ENCODE results near the gene PYGB. TPM values are rescaled to one million over a fixed set of nuclear protein-coding genes. Genes with fewer than 3 reads are reported as not detected.

The PYGB gene
- total and polyA plus RNA-seq, 2 experiments from 2014 or later, result 45.3 to 61.1 TPM

DNA sequence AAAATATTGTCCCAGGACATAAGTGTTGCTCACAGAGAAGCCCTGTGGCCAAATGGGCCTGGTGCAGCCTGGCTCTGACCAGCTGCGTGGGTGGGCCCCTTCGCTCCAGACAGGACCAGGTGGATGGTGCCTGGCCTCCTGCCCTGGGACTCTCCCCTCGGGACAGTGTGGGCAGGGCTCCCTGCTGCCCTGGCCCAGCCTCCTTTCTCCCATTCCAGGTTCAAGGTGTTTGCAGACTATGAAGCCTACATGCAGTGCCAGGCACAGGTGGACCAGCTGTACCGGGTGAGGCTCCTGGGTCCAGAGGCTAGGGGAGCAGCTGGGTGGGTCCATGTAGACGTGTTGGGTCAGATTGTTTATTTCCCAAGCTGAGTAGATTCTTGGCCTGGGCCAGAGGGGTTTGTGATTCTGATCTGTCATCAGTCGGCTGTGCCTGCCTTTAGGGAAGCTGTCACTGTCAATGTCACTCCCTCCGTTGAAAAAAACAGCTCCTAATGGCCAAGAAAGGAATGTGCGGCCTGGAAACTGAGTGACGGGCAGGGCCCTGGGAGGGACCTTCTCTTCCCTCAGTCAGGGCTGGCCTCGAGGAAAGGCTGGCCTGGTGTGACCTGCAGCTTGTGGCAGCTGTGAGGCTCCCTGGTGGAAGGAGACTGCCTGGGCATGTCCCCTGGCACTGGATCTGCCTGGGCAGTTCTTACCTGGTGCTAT, 47.7 kb downstream of the PYGB start:
- H4K20me1 ChIP-seq (ENCODE audit: insufficient read depth, poor library complexity, severe bottlenecking), result no peaks in the 10 kb centered on the region
- TF ChIP-seq EZH2 (IDR thresholded peaks at IDR 0.05; ENCODE audit: borderline replicate concordance) (no peak), EZH2phosphoT487 (IDR thresholded peaks at IDR 0.05; ENCODE audit: low read depth, severe bottlenecking, unreplicated experiment) (no peak)
- TF ChIP-seq, protein P1, sequence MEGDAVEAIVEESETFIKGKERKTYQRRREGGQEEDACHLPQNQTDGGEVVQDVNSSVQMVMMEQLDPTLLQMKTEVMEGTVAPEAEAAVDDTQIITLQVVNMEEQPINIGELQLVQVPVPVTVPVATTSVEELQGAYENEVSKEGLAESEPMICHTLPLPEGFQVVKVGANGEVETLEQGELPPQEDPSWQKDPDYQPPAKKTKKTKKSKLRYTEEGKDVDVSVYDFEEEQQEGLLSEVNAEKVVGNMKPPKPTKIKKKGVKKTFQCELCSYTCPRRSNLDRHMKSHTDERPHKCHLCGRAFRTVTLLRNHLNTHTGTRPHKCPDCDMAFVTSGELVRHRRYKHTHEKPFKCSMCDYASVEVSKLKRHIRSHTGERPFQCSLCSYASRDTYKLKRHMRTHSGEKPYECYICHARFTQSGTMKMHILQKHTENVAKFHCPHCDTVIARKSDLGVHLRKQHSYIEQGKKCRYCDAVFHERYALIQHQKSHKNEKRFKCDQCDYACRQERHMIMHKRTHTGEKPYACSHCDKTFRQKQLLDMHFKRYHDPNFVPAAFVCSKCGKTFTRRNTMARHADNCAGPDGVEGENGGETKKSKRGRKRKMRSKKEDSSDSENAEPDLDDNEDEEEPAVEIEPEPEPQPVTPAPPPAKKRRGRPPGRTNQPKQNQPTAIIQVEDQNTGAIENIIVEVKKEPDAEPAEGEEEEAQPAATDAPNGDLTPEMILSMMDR (IDR thresholded peaks at IDR 0.05; ENCODE audit: poor library complexity), result no peak
- DNase-seq (ENCODE audit: low spot score), result no peak
- H3K27ac ChIP-seq, result peak overlapping the region; percentile 27
- H2AFZ ChIP-seq, result no peak overlapping the region
- no peaks in the 10 kb centered on the region for H3K9me2 ChIP-seq (replicated peaks; ENCODE audit: insufficient read depth)
- no peaks in the 10 kb centered on the region for H3K79me2 ChIP-seq
- no peaks in the 10 kb centered on the region for H3K4me1 ChIP-seq (ENCODE audit: insufficient read depth)
- H3K9me3 ChIP-seq (ENCODE audit: low read depth), result no peaks in the 10 kb centered on the region
- no peak overlapping the region for H3K4me3 ChIP-seq
- H3K27me3 ChIP-seq, result no peaks in the 10 kb centered on the region
- H3K4me2 ChIP-seq, result no peak overlapping the region
- WGBS (ENCODE audit: low lambda C conversion rate, missing lambda C conversion rate), result 66% methylated on average over 10 of the region's 10 CpGs
- H3K36me3 ChIP-seq (replicated peaks; ENCODE audit: insufficient read depth, low read depth), result no peaks in the 10 kb centered on the region

DNA sequence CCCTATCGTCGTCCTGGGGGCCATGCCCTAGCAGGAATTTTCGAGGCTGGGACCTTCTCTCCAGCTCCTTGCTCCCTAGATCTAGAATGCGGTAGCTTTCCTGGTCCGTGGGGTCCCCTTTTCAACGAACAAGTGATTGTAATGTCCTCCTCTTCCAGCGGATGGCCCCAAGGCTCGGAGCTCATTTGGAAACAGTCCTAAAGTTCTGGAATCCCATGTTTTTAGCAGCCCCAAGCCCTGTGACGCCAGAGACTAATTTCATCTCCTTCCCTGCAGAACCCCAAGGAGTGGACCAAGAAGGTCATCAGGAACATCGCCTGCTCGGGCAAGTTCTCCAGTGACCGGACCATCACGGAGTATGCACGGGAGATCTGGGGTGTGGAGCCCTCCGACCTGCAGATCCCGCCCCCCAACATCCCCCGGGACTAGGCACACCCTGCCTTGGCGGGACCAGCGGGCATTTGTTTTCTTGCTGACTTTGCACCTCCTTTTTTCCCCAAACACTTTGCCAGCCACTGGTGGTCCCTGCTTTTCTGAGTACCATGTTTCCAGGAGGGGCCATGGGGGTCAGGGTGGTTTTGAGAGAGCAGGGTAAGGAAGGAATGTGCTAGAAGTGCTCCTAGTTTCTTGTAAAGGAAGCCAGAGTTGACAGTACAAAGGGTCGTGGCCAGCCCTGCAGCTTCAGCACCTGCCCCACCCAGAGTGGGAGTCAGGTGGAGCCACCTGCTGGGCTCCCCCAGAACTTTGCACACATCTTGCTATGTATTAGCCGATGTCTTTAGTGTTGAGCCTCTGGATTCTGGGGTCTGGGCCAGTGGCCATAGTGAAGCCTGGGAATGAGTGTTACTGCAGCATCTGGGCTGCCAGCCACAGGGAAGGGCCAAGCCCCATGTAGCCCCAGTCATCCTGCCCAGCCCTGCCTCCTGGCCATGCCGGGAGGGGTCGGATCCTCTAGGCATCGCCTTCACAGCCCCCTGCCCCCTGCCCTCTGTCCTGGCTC, 48.5 kb downstream of the PYGB start:
- WGBS (ENCODE audit: low lambda C conversion rate, missing lambda C conversion rate), result 94% methylated on average over 24 of the region's 24 CpGs
- H3K27ac ChIP-seq, result peak overlapping the region; percentile 31
- H3K79me2 ChIP-seq, result no peaks in the 10 kb centered on the region
- TF ChIP-seq EZH2 (IDR thresholded peaks at IDR 0.05; ENCODE audit: borderline replicate concordance) (no peak), EZH2phosphoT487 (IDR thresholded peaks at IDR 0.05; ENCODE audit: low read depth, severe bottlenecking, unreplicated experiment) (no peak)
- TF ChIP-seq, protein P1 (IDR thresholded peaks at IDR 0.05; ENCODE audit: poor library complexity), result peak; percentile 46
- H3K9me2 ChIP-seq (replicated peaks; ENCODE audit: insufficient read depth), result no peaks in the 10 kb centered on the region
- H3K27me3 ChIP-seq, result no peaks in the 10 kb centered on the region
- no peaks in the 10 kb centered on the region for H4K20me1 ChIP-seq (ENCODE audit: insufficient read depth, poor library complexity, severe bottlenecking)
- H3K4me1 ChIP-seq (ENCODE audit: insufficient read depth), result no peaks in the 10 kb centered on the region
- DNase-seq (ENCODE audit: low spot score), result peak; percentile 55
- no peak overlapping the region for H2AFZ ChIP-seq
- H3K9me3 ChIP-seq (ENCODE audit: low read depth), result no peaks in the 10 kb centered on the region
- H3K36me3 ChIP-seq (replicated peaks; ENCODE audit: insufficient read depth, low read depth), result no peaks in the 10 kb centered on the region
- H3K4me2 ChIP-seq, result no peak overlapping the region
- no peak overlapping the region for H3K4me3 ChIP-seq

DNA sequence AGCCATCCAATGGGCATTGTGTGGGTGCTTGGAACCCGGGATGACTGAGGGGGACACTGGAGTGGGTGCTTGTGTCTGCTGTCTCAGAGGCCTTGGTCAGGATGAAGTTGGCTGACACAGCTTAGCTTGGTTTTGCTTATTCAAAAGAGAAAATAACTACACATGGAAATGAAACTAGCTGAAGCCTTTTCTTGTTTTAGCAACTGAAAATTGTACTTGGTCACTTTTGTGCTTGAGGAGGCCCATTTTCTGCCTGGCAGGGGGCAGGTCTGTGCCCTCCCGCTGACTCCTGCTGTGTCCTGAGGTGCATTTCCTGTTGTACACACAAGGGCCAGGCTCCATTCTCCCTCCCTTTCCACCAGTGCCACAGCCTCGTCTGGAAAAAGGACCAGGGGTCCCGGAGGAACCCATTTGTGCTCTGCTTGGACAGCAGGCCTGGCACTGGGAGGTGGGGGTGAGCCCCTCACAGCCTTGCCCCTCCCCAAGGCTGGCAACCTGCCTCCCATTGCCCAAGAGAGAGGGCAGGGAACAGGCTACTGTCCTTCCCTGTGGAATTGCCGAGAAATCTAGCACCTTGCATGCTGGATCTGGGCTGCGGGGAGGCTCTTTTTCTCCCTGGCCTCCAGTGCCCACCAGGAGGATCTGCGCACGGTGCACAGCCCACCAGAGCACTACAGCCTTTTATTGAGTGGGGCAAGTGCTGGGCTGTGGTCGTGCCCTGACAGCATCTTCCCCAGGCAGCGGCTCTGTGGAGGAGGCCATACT, 49.4 kb downstream of the PYGB start:
- no peaks in the 10 kb centered on the region for H4K20me1 ChIP-seq (ENCODE audit: insufficient read depth, poor library complexity, severe bottlenecking)
- WGBS (ENCODE audit: low lambda C conversion rate, missing lambda C conversion rate), result 91% methylated on average over 10 of the region's 10 CpGs
- H3K79me2 ChIP-seq, result no peaks in the 10 kb centered on the region
- H3K9me2 ChIP-seq (replicated peaks; ENCODE audit: insufficient read depth), result no peaks in the 10 kb centered on the region
- H3K27me3 ChIP-seq, result no peaks in the 10 kb centered on the region
- DNase-seq (ENCODE audit: low spot score), result no peak
- H3K27ac ChIP-seq, result no peak overlapping the region
- H3K9me3 ChIP-seq (ENCODE audit: low read depth), result no peaks in the 10 kb centered on the region
- TF ChIP-seq, protein P1 (IDR thresholded peaks at IDR 0.05; ENCODE audit: poor library complexity), result no peak
- TF ChIP-seq EZH2phosphoT487 (IDR thresholded peaks at IDR 0.05; ENCODE audit: low read depth, severe bottlenecking, unreplicated experiment) (no peak), EZH2 (IDR thresholded peaks at IDR 0.05; ENCODE audit: borderline replicate concordance) (no peak)
- H3K4me3 ChIP-seq, result no peak overlapping the region
- no peak overlapping the region for H2AFZ ChIP-seq
- H3K4me2 ChIP-seq, result no peak overlapping the region
- H3K36me3 ChIP-seq (replicated peaks; ENCODE audit: insufficient read depth, low read depth), result no peaks in the 10 kb centered on the region
- H3K4me1 ChIP-seq (ENCODE audit: insufficient read depth), result no peaks in the 10 kb centered on the region

All from hepatocyte (in vitro differentiated cells).